Stimulated activated CD8-positive, alpha-beta memory T cell treated with anti-CD3 and anti-CD28 coated beads, Interleukin-15, amount 100 ng/mL, for 48 hours (primary cell): ENCODE data around the gene CADPS2.

Experiments used
- DNase-seq, 2 donors: peaks; one replicate each; pipeline ENCODE4 v3.0.0-alpha.2; 2020; ENCODE audit warnings: low read depth in 2 of 2

The CADPS2 gene

GRCh38 chr7:122886357-122887081 is at the start of gene CADPS2:
TSS of gene CADPS2 (minus strand) at chr7:122886460. CDS start at chr7:122886337, 123 bp downstream.
- peak in 1 of 2 donors; percentile 9 for DNase-seq

- DNase-seq: no peak
These were observed 49.4 kb upstream of the CADPS2 start for GRCh38 chr7:122935620-122936019.

- no peak for DNase-seq
These were observed 33.5 kb upstream of the CADPS2 start for GRCh38 chr7:122919643-122920181.

GRCh38 chr7:122914812-122915211 is 28.6 kb upstream of the CADPS2 start:
- no peak for DNase-seq

GRCh38 chr7:122913608-122914007 is 27.3 kb upstream of the CADPS2 start:
- no peak for DNase-seq

- DNase-seq: no peak
These were observed 16.7 kb upstream of the CADPS2 start for GRCh38 chr7:122902751-122903495.

GRCh38 chr7:122901250-122901649 is 15.0 kb upstream of the CADPS2 start:
- no peak for DNase-seq

- no peak for DNase-seq
These were observed 10.2 kb upstream of the CADPS2 start for GRCh38 chr7:122896509-122896908.

- no peak for DNase-seq
These were observed 7.2 kb upstream of the CADPS2 start for GRCh38 chr7:122893486-122893885.

- DNase-seq: no peak
These were observed 2.9 kb upstream of the CADPS2 start for GRCh38 chr7:122889116-122889515.

- DNase-seq: no peak
These were observed 1.6 kb upstream of the CADPS2 start for GRCh38 chr7:122887848-122888247.

GRCh38 chr7:122887198-122887597 is 938 bp upstream of the CADPS2 start:
- DNase-seq: no peak

GRCh38 chr7:122885583-122886356 is 490 bp downstream of the CADPS2 start:
- DNase-seq: no peak

- no peak for DNase-seq
These were observed 2.1 kb downstream of the CADPS2 start for GRCh38 chr7:122884186-122884585.

- DNase-seq: no peak
These were observed 3.1 kb downstream of the CADPS2 start for GRCh38 chr7:122883049-122883680.

- DNase-seq: no peak
These were observed 4.9 kb downstream of the CADPS2 start for GRCh38 chr7:122881324-122881723.

GRCh38 chr7:122869260-122869659 is 17.0 kb downstream of the CADPS2 start:
- no peak for DNase-seq

GRCh38 chr7:122867471-122867980 is 18.7 kb downstream of the CADPS2 start:
- DNase-seq: no peak

- DNase-seq: no peak
These were observed 21.4 kb downstream of the CADPS2 start for GRCh38 chr7:122864838-122865237.

GRCh38 chr7:122864016-122864415 is 22.2 kb downstream of the CADPS2 start:
- DNase-seq: no peak

GRCh38 chr7:122858320-122858719 is 27.9 kb downstream of the CADPS2 start:
- DNase-seq: no peak
